SU-DHL-6 (cell line): ENCODE data around the gene PDLIM7.

Source experiments
- CTCF ChIP-seq: fragments of 200-600 bp; sonication (generic); IDR thresholded peaks from one replicate; pipeline ENCODE4 v1.5.1; 2017; ENCODE audit warnings: antibody characterized with exemption, mild to moderate bottlenecking, low read length, moderate library complexity; ENCODE audit not compliant: insufficient read depth, poor library complexity, severe bottlenecking
- EZH2phosphoT487 ChIP-seq: fragments of 200-600 bp; sonication (generic), shearing (Covaris generic); conservative IDR thresholded peaks from 2 replicates; pipeline ENCODE4 v1.6.1; 2018; ENCODE audit warnings: mild to moderate bottlenecking, antibody characterized with exemption, low read length, moderate library complexity, mixed read lengths

- TF ChIP-seq CTCF (peak; percentile 6), EZH2phosphoT487 (no peak)
Observed at GRCh38 chr5:177456591-177456964, 40.8 kb downstream of the PDLIM7 start.
